H1 (cell line): Measurements from ENCODE around the gene POLR3GL. TPM values are rescaled to one million over a fixed set of nuclear protein-coding genes. Genes with fewer than 3 reads are reported as not detected.

Source experiments
- CTCF ChIA-PET: fragments of 300-600 bp; sonication (Branson Sonifier 250); formaldehyde crosslinking; loops from one replicate; lab custom pipeline; 2021; ENCODE audit not compliant: partially characterized antibody; lab: Charles Lee
- POLR2A ChIA-PET: fragments of 300-600 bp; sonication (Branson Sonifier 250); formaldehyde crosslinking; loops from one replicate; lab custom pipeline; 2021; ENCODE audit warnings: inconsistent platforms; ENCODE audit not compliant: partially characterized antibody; lab: Charles Lee
- DNase-seq, 2 experiments: peaks; one replicate each; pipeline versions ENCODE4 v3.0.0 to v3.0.0-alpha.2; 2010 to 2022; ENCODE audit warnings: low spot score in 2 of 2, low read depth in 1 of 2, mixed read lengths in 1 of 2
- FAIRE-seq: peaks from 2 replicates; lab custom pipeline; 2011; peaks lifted over from hg19 to GRCh38; lab: Jason Lieb, UNC
- H2AFZ ChIP-seq: 2 replicates; pipeline ENCODE4 v1.8.1; 2012; ENCODE audit warnings: low read length, inconsistent platforms
- H2AK5ac ChIP-seq: 2 replicates; pipeline ENCODE4 v1.6.1; 2013; ENCODE audit warnings: low read depth, low read length
- H2BK120ac ChIP-seq: replicated peaks from 2 replicates; pipeline ENCODE3; 2013; ENCODE audit warnings: low read depth, low read length, inconsistent platforms
- H2BK12ac ChIP-seq: 2 replicates; pipeline ENCODE4 v1.6.1; 2013; ENCODE audit warnings: low read depth, low read length
- H2BK15ac ChIP-seq: 2 replicates; pipeline ENCODE4 v1.6.1; 2013; ENCODE audit warnings: low read length
- H2BK20ac ChIP-seq: 2 replicates; pipeline ENCODE4 v1.6.1; 2013; ENCODE audit warnings: low read length
- H2BK5ac ChIP-seq: 2 replicates; pipeline ENCODE4 v1.6.1; 2013; ENCODE audit warnings: low read depth, low read length
- H3K14ac ChIP-seq: 2 replicates; pipeline ENCODE4 v1.6.1; 2013; ENCODE audit warnings: inconsistent platforms; ENCODE audit not compliant: insufficient read length
- H3K18ac ChIP-seq: 2 replicates; pipeline ENCODE4 v1.6.1; 2013; ENCODE audit warnings: low read length; ENCODE audit errors: extremely low read depth
- H3K23ac ChIP-seq: 2 replicates; pipeline ENCODE4 v1.6.1; 2013; ENCODE audit warnings: inconsistent platforms; ENCODE audit not compliant: insufficient read length
- H3K23me2 ChIP-seq: 2 replicates; pipeline ENCODE4 v1.6.1; 2013; ENCODE audit warnings: low read depth, low read length
- H3K27ac ChIP-seq: 2 replicates; pipeline ENCODE4 v1.6.1; 2011; ENCODE audit warnings: low read depth, low read length, inconsistent platforms
- H3K27me3 ChIP-seq, 4 experiments: replicated peaks in 1 of 4; 1 replicate in 1 of 4; 2 replicates in 3 of 4; pipeline versions ENCODE4 v1.6.1 to v1.8.1; 2011 to 2013; ENCODE audit warnings: low read length in 3 of 4, mild to moderate bottlenecking in 3 of 4, inconsistent platforms in 2 of 4, mixed read lengths in 2 of 4, moderate library complexity in 1 of 4; ENCODE audit not compliant: control insufficient read depth in 3 of 4, insufficient read depth in 3 of 4; ENCODE audit errors: extremely low read depth in 1 of 4
- H3K36me3 ChIP-seq, 4 experiments: 2 replicates each; pipeline versions ENCODE4 v1.6.1 to v1.8.1; 2011 to 2013; ENCODE audit warnings: mild to moderate bottlenecking in 4 of 4, low read length in 3 of 4, moderate library complexity in 2 of 4, control low read depth in 1 of 4, inconsistent platforms in 1 of 4; ENCODE audit not compliant: insufficient read depth in 4 of 4, control insufficient read depth in 2 of 4
- H3K4ac ChIP-seq: replicated peaks from 2 replicates; pipeline ENCODE3; 2013; ENCODE audit warnings: low read length, low read depth, mixed read lengths, inconsistent platforms; ENCODE audit not compliant: insufficient read length
- H3K4me1 ChIP-seq, 4 experiments: replicated peaks in 1 of 4; 1 replicate in 1 of 4; 2 replicates in 3 of 4; pipeline versions ENCODE4 v1.6.1 to v1.8.1; 2011 to 2013; ENCODE audit warnings: low read length in 3 of 4, inconsistent platforms in 2 of 4, mixed read lengths in 1 of 4; ENCODE audit not compliant: insufficient read depth in 4 of 4, control insufficient read depth in 3 of 4
- H3K4me2 ChIP-seq, 2 experiments: 2 replicates each; pipeline versions ENCODE4 v1.6.1 to v1.8.1; 2011 to 2013; ENCODE audit warnings: low read depth in 2 of 2, low read length in 2 of 2, control low read depth in 1 of 2, inconsistent platforms in 1 of 2, mild to moderate bottlenecking in 1 of 2; ENCODE audit not compliant: insufficient read depth in 1 of 2
- H3K4me3 ChIP-seq, 4 experiments: fragments of 200-600, 300-600 bp in 1 of 4; sonication (generic), shearing (Covaris generic), sonication (Bioruptor Twin) in 1 of 4; 2 replicates each; pipeline versions ENCODE4 v1.5.1 to v1.8.1; 2011 to 2016; ENCODE audit warnings: low read length in 4 of 4, low read depth in 3 of 4, control low read depth in 2 of 4, inconsistent platforms in 2 of 4, mild to moderate bottlenecking in 2 of 4, mixed read lengths in 1 of 4, moderate library complexity in 1 of 4; ENCODE audit not compliant: insufficient read depth in 2 of 4; ENCODE audit errors: extremely low read depth in 1 of 4
- H3K56ac ChIP-seq: replicated peaks from 2 replicates; pipeline ENCODE3; 2013; ENCODE audit warnings: low read depth, mild to moderate bottlenecking, mixed read lengths, low read length, inconsistent platforms; ENCODE audit not compliant: insufficient read length
- H3K79me1 ChIP-seq: 2 replicates; pipeline ENCODE4 v1.6.1; 2013; ENCODE audit warnings: low read depth, low read length, control low read depth
- H3K79me2 ChIP-seq, 2 experiments: 2 replicates each; pipeline versions ENCODE4 v1.6.1 to v1.8.1; 2012 to 2013; ENCODE audit warnings: low read length in 2 of 2, mild to moderate bottlenecking in 2 of 2, inconsistent platforms in 1 of 2; ENCODE audit not compliant: insufficient read depth in 2 of 2, control insufficient read depth in 1 of 2
- H3K9ac ChIP-seq, 4 experiments: replicated peaks in 1 of 4; 1 replicate in 1 of 4; 2 replicates in 3 of 4; pipeline versions ENCODE4 v1.6.1 to v1.8.1; 2011 to 2013; ENCODE audit warnings: low read depth in 3 of 4, low read length in 3 of 4, control low read depth in 2 of 4, mild to moderate bottlenecking in 2 of 4, moderate library complexity in 2 of 4, inconsistent platforms in 1 of 4; ENCODE audit errors: extremely low read depth in 1 of 4
- H3K9me3 ChIP-seq, 2 experiments: 2 replicates each; pipeline versions ENCODE4 v1.6.1 to v1.8.1; 2012 to 2013; ENCODE audit warnings: mild to moderate bottlenecking in 2 of 2, moderate library complexity in 2 of 2, control low read depth in 1 of 2, inconsistent platforms in 1 of 2, low read depth in 1 of 2, low read length in 1 of 2, mixed read lengths in 1 of 2; ENCODE audit not compliant: insufficient read depth in 2 of 2
- H4K20me1 ChIP-seq, 2 experiments: replicated peaks in 1 of 2; 2 replicates each; pipeline versions ENCODE3 to v1.8.1; 2011 to 2013; ENCODE audit warnings: inconsistent platforms in 2 of 2, low read length in 2 of 2, mild to moderate bottlenecking in 1 of 2; ENCODE audit not compliant: insufficient read depth in 2 of 2, control insufficient read depth in 1 of 2
- H4K5ac ChIP-seq: 2 replicates; pipeline ENCODE4 v1.6.1; 2013; ENCODE audit warnings: low read length, low read depth, mixed read lengths, inconsistent platforms; ENCODE audit not compliant: insufficient read length
- H4K8ac ChIP-seq: 2 replicates; pipeline ENCODE4 v1.8.0; 2013; ENCODE audit warnings: mild to moderate bottlenecking, moderate library complexity, low read length, inconsistent platforms; ENCODE audit not compliant: insufficient read depth; ENCODE audit errors: extremely low read depth
- H4K91ac ChIP-seq: replicated peaks from 2 replicates; pipeline ENCODE3; 2013; ENCODE audit warnings: low read length, mixed read lengths, inconsistent platforms; ENCODE audit not compliant: insufficient read length
- HDAC2 ChIP-seq, 2 experiments: fragments of 300-600 bp in 1 of 2; sonication (generic) in 1 of 2; IDR thresholded peaks; 2 replicates each; pipeline ENCODE4 v1.6.1; 2011 to 2012; ENCODE audit warnings: low read depth in 2 of 2, low read length in 2 of 2, mild to moderate bottlenecking in 2 of 2, moderate library complexity in 2 of 2, borderline replicate concordance in 1 of 2, inconsistent platforms in 1 of 2
- HDAC6 ChIP-seq: IDR thresholded peaks from one replicate; pipeline ENCODE4 v1.7.1; 2012; ENCODE audit warnings: low read depth, mild to moderate bottlenecking, inconsistent platforms, low read length, moderate library complexity
- JUN ChIP-seq: IDR thresholded peaks from 2 replicates; pipeline ENCODE4 v1.6.1; 2011; ENCODE audit warnings: low read depth, mild to moderate bottlenecking, improper control_type of control experiment, low read length
- RNF2 ChIP-seq: fragments of 200-900, 300-1000 bp; sonication (generic); IDR thresholded peaks from 2 replicates; pipeline ENCODE4 v1.7.1; 2016; ENCODE audit warnings: borderline replicate concordance, low read depth, mild to moderate bottlenecking, antibody characterized with exemption, low read length; ENCODE audit not compliant: poor library complexity, severe bottlenecking; ENCODE audit errors: missing control alignments
- WGBS, 2 experiments: shearing (Covaris generic) in 1 of 2; methylation state at CpG; one replicate each; pipeline versions ENCODE4 v1.1.6 to v1.1.7; 2013 to 2015; ENCODE audit warnings: low lambda C conversion rate in 2 of 2, mixed read lengths in 2 of 2, inconsistent platforms in 1 of 2, low coverage in 1 of 2, missing lambda C conversion rate in 1 of 2; ENCODE audit not compliant: insufficient replicate concordance in 2 of 2, insufficient coverage in 1 of 2, insufficient read length in 1 of 2; ENCODE audit errors: extremely low coverage in 1 of 2, missing lambda C conversion rate in 1 of 2; 5-methylcytosine and 5-hydroxymethylcytosine counted together
- polyA plus RNA-seq, 7 experiments: library from polyadenylated mRNA; depleted of rRNA in 3 of 7; stranded (reverse) in 5 of 7; unstranded in 2 of 7; fragments of >200 nt in 5 of 7; fragments of 200-250 nt in 2 of 7; gene quantifications; 1 replicate in 5 of 7; 2 replicates in 1 of 7; 4 replicates in 1 of 7; pipeline versions ENCODE4 v1.2.1 to v1.2.3, GENCODE V29; 2011 to 2013; ENCODE audit warnings: missing spikeins in 2 of 7, mixed read lengths in 2 of 7
- total RNA-seq: library from RNA; stranded (reverse); fragmentation: NEBNext Ultra II Directional; extraction: Animal tissue kit (Norgen Biotek cat#: 25700); gene quantifications from 2 replicates; pipeline ENCODE4 v1.2.1, GENCODE V29; 2021

POLR3GL gene
- total and polyA plus RNA-seq, 2 of the 8 experiments (the other 6 are each of a cell fraction or from before 2014, with no cell fraction given): 3.1 to 3.9 TPM

GRCh38 chr1:145990249-145990855, 25.9 kb downstream of the POLR3GL start:
- 88 to 100% methylated on average over 1 to 7 of the region's 7 CpGs for WGBS, 2 experiments
- Histone ChIP-seq H2BK15ac (no peak overlapping the region; the same call in 1 of the 2 replicates), H3K27me3 (no peaks in the 10 kb centered on the region), H3K9ac (no peak overlapping the region), H3K4me1 (peaks cover 0 to 3% (median 1%) of the 10 kb centered on the region in 4 experiments; a peak in 5 of 7 replicates), H3K79me1 (peaks cover 5% of the 10 kb centered on the region; the same call in 1 of the 2 replicates), H2BK120ac (no peak overlapping the region), H2AK5ac (no peak overlapping the region), H2BK20ac (no peak overlapping the region), H4K91ac (no peak overlapping the region), H3K4ac (no peak overlapping the region), H2AFZ (no peak overlapping the region), H3K79me2 (peaks cover 0 to 18% of the 10 kb centered on the region in 2 experiments; a peak in 3 of 4 replicates), H3K36me3 (peaks cover 17 to 34% (median 25%) of the 10 kb centered on the region in 4 experiments), H3K23me2 (no peaks in the 10 kb centered on the region; the same call in 1 of the 2 replicates), H3K14ac (no peak overlapping the region), H3K23ac (no peak overlapping the region), H3K18ac (no peak overlapping the region), H4K8ac (no peak overlapping the region), H3K4me2 (no peak overlapping the region), H2BK12ac (no peak overlapping the region), H4K20me1 (peaks cover 0 to 2% of the 10 kb centered on the region in 2 experiments), H3K4me3 (no peak overlapping the region), H2BK5ac (no peak overlapping the region; the same call in 1 of the 2 replicates), H4K5ac (no peak overlapping the region), H3K9me3 (no peaks in the 10 kb centered on the region), H3K27ac (no peak overlapping the region), H3K56ac (no peak overlapping the region)
- DNase-seq: no peak
- FAIRE-seq: no peak
- ChIA-PET CTCF (interaction anchor here (0.7 to 12.6 kb wide), 6 partner anchors 8 to 19 kb away, joined by 3 to 93 read pairs (median 4); no protein-coding TSS in a partner anchor), POLR2A (interaction anchor here (0.6 to 13.4 kb wide), 8 partner anchors 8 to 144 kb away, joined by 3 to 218 read pairs (median 4); no protein-coding TSS in a partner anchor)
- TF ChIP-seq RNF2 (no peak), HDAC2 (IDR thresholded peaks at IDR 0.05; ENCODE audit: borderline replicate concordance in 1 of 2, low read depth in 2 of 2, low read length in 2 of 2) (no peak), HDAC6 (no peak), JUN (no peak)
